AG08396 (cell line): ENCODE results near the gene OR11L1.

ENCODE experiments used
- DNase-seq: peaks from one replicate; pipeline ENCODE4 v3.0.0; 2012; ENCODE audit warnings: low spot score, mixed read lengths

The OR11L1 gene

GRCh38 chr1:247841796-247842195, at the start of gene OR11L1:
TSS of gene OR11L1 (minus strand) at chr1:247841896. CDS start at chr1:247841896, 0 bp downstream.
- no peak for DNase-seq

GRCh38 chr1:247884797-247885413, 43.2 kb upstream of the OR11L1 start:
- no peak for DNase-seq

GRCh38 chr1:247883346-247883745, 41.6 kb upstream of the OR11L1 start:
- DNase-seq: no peak

GRCh38 chr1:247865416-247865815, 23.7 kb upstream of the OR11L1 start:
- DNase-seq: no peak

GRCh38 chr1:247864644-247865043, 22.9 kb upstream of the OR11L1 start:
- no peak for DNase-seq

- DNase-seq: no peak
These were observed 21.1 kb upstream of the OR11L1 start for GRCh38 chr1:247862756-247863155.

GRCh38 chr1:247857985-247858619, 16.4 kb upstream of the OR11L1 start:
- DNase-seq: no peak

- DNase-seq: no peak
These were observed 15.6 kb upstream of the OR11L1 start, which contains the start of gene TRIM58 for GRCh38 chr1:247857069-247857984. TSS of gene TRIM58 (plus strand) at chr1:247857187. CDS start at chr1:247857247, 60 bp downstream.

GRCh38 chr1:247855911-247856310, 14.2 kb upstream of the OR11L1 start:
- DNase-seq: no peak

GRCh38 chr1:247854899-247855545, 13.3 kb upstream of the OR11L1 start:
- no peak for DNase-seq

- DNase-seq: no peak
These were observed 7.9 kb upstream of the OR11L1 start for GRCh38 chr1:247849616-247850015.

- DNase-seq: no peak
These were observed 6.7 kb upstream of the OR11L1 start for GRCh38 chr1:247848346-247848745.

- DNase-seq: no peak
These were observed 4.0 kb upstream of the OR11L1 start for GRCh38 chr1:247845693-247846017.

GRCh38 chr1:247845011-247845692, 3.5 kb upstream of the OR11L1 start:
- no peak for DNase-seq

GRCh38 chr1:247843411-247843810, 1.7 kb upstream of the OR11L1 start:
- no peak for DNase-seq

GRCh38 chr1:247840818-247841217, 878 bp downstream of the OR11L1 start:
- DNase-seq: no peak

- no peak for DNase-seq
These were observed 8.1 kb downstream of the OR11L1 start for GRCh38 chr1:247833601-247834000.

- DNase-seq: no peak
These were observed 12.0 kb downstream of the OR11L1 start for GRCh38 chr1:247829656-247830055.

GRCh38 chr1:247825362-247825761, 16.3 kb downstream of the OR11L1 start:
- DNase-seq: no peak

- DNase-seq: no peak
These were observed 17.7 kb downstream of the OR11L1 start, which contains the start of gene OR14A16 for GRCh38 chr1:247824023-247824422. TSS of gene OR14A16 (minus strand) at chr1:247824119. CDS start at chr1:247815729, 8,390 bp downstream.

- DNase-seq: no peak
These were observed 19.6 kb downstream of the OR11L1 start for GRCh38 chr1:247822060-247822459.

- no peak for DNase-seq
These were observed 29.1 kb downstream of the OR11L1 start for GRCh38 chr1:247812637-247813036.
